H9 (cell line): Measurements from ENCODE around the gene WDR7. TPM values are rescaled to one million over a fixed set of nuclear protein-coding genes. Genes with fewer than 3 reads are reported as not detected.

Experiments used
- DNase-seq: peaks from one replicate; pipeline ENCODE4 v3.0.0-alpha.2; 2017
- H2AFZ ChIP-seq: one replicate; pipeline ENCODE4 v1.6.1; 2013; ENCODE audit warnings: mild to moderate bottlenecking, low read length, control low read depth, moderate library complexity
- H2AK5ac ChIP-seq: 2 replicates; pipeline ENCODE4 v1.6.1; 2013; ENCODE audit warnings: low read length, control low read depth, mixed read lengths; ENCODE audit not compliant: insufficient read length
- H2BK120ac ChIP-seq: one replicate; pipeline ENCODE4 v1.6.1; 2013; ENCODE audit warnings: low read depth, mild to moderate bottlenecking, low read length, control low read depth, inconsistent platforms; ENCODE audit not compliant: poor library complexity, severe bottlenecking
- H2BK12ac ChIP-seq: 2 replicates; pipeline ENCODE4 v1.6.1; 2013; ENCODE audit warnings: low read length, control low read depth, mixed read lengths, low read depth; ENCODE audit not compliant: insufficient read length
- H2BK15ac ChIP-seq: 2 replicates; pipeline ENCODE4 v1.6.1; 2013; ENCODE audit warnings: low read depth, low read length, control low read depth
- H2BK20ac ChIP-seq: one replicate; pipeline ENCODE4 v1.6.1; 2013; ENCODE audit warnings: low read depth, mild to moderate bottlenecking, low read length, control low read depth, inconsistent platforms; ENCODE audit not compliant: poor library complexity, severe bottlenecking
- H2BK5ac ChIP-seq: 2 replicates; pipeline ENCODE4 v1.6.1; 2013; ENCODE audit warnings: low read length, control low read depth, mixed read lengths; ENCODE audit not compliant: insufficient read length
- H3K14ac ChIP-seq: 2 replicates; pipeline ENCODE4 v1.6.1; 2013; ENCODE audit warnings: low read length, control low read depth; ENCODE audit not compliant: insufficient read depth
- H3K18ac ChIP-seq: 2 replicates; pipeline ENCODE4 v1.6.1; 2013; ENCODE audit warnings: low read depth, mild to moderate bottlenecking, mixed read lengths, low read length, control low read depth; ENCODE audit not compliant: insufficient read length
- H3K23ac ChIP-seq: 2 replicates; pipeline ENCODE4 v1.6.1; 2013; ENCODE audit warnings: low read length, control low read depth, mixed read lengths, low read depth; ENCODE audit not compliant: insufficient read length
- H3K23me2 ChIP-seq: 2 replicates; pipeline ENCODE4 v1.6.1; 2013; ENCODE audit warnings: low read depth, mild to moderate bottlenecking, mixed read lengths, low read length, control low read depth; ENCODE audit not compliant: insufficient read length, poor library complexity, severe bottlenecking
- H3K27ac ChIP-seq: 2 replicates; pipeline ENCODE4 v1.5.1; 2013; ENCODE audit warnings: low read length, control low read depth, mixed read lengths, low read depth; ENCODE audit not compliant: insufficient read length
- H3K27me3 ChIP-seq: 2 replicates; pipeline ENCODE4 v1.6.1; 2013; ENCODE audit warnings: low read length, control low read depth, inconsistent platforms; ENCODE audit not compliant: insufficient read depth
- H3K4ac ChIP-seq: 2 replicates; pipeline ENCODE4 v1.6.1; 2013; ENCODE audit warnings: low read depth, mild to moderate bottlenecking, control low read depth, inconsistent platforms, low read length, moderate library complexity
- H3K4me1 ChIP-seq: 2 replicates; pipeline ENCODE4 v1.6.1; 2013; ENCODE audit warnings: low read length, control low read depth, inconsistent platforms; ENCODE audit not compliant: insufficient read depth
- H3K4me2 ChIP-seq: 2 replicates; pipeline ENCODE4 v1.6.1; 2013; ENCODE audit warnings: low read length, control low read depth, mixed read lengths; ENCODE audit not compliant: insufficient read length, insufficient read depth
- H3K56ac ChIP-seq: 2 replicates; pipeline ENCODE4 v1.6.1; 2013; ENCODE audit warnings: low read depth, mild to moderate bottlenecking, mixed read lengths, low read length, control low read depth; ENCODE audit not compliant: insufficient read length
- H3K79me1 ChIP-seq: 2 replicates; pipeline ENCODE4 v1.6.1; 2013; ENCODE audit warnings: low read depth, mild to moderate bottlenecking, moderate library complexity, low read length, control low read depth, inconsistent platforms; ENCODE audit not compliant: insufficient read depth, poor library complexity, severe bottlenecking
- H3K79me2 ChIP-seq: 2 replicates; pipeline ENCODE4 v1.6.1; 2013; ENCODE audit warnings: low read length, control low read depth, inconsistent platforms; ENCODE audit not compliant: insufficient read depth
- H3K9ac ChIP-seq: 2 replicates; pipeline ENCODE4 v1.6.1; 2013; ENCODE audit warnings: low read length, control low read depth, mixed read lengths; ENCODE audit not compliant: insufficient read length; ENCODE audit errors: extremely low read depth
- H3K9me3 ChIP-seq: one replicate; pipeline ENCODE4 v1.6.1; 2013; ENCODE audit warnings: low read depth, low read length, inconsistent platforms; ENCODE audit not compliant: control insufficient read depth
- H3T11ph ChIP-seq: one replicate; pipeline ENCODE4 v1.6.1; 2013; ENCODE audit warnings: mild to moderate bottlenecking, low read length, control low read depth, inconsistent platforms
- H4K20me1 ChIP-seq: one replicate; pipeline ENCODE4 v1.6.1; 2013; ENCODE audit not compliant: control insufficient read depth, insufficient read length, insufficient read depth
- H4K5ac ChIP-seq: 2 replicates; pipeline ENCODE4 v1.6.1; 2013; ENCODE audit warnings: low read depth, mild to moderate bottlenecking, mixed read lengths, low read length, control low read depth; ENCODE audit not compliant: insufficient read length
- H4K8ac ChIP-seq: replicated peaks from 2 replicates; pipeline ENCODE4 v1.6.1; 2013; ENCODE audit warnings: low read length, control low read depth, mixed read lengths, low read depth; ENCODE audit not compliant: insufficient read length
- H4K91ac ChIP-seq: 2 replicates; pipeline ENCODE4 v1.6.1; 2013; ENCODE audit warnings: low read depth, mild to moderate bottlenecking, moderate library complexity, mixed read lengths, low read length, control low read depth; ENCODE audit not compliant: insufficient read length
- H3K27ac Mint-ChIP-seq, 3 experiments: 2 replicates in 2 of 3; 3 replicates in 1 of 3; pipeline ENCODE4 v1.8.0; 2020 to 2021; ENCODE audit warnings: mixed read lengths in 3 of 3, mild to moderate bottlenecking in 1 of 3, moderate library complexity in 1 of 3
- H3K27me3 Mint-ChIP-seq: 2 replicates; pipeline ENCODE4 v1.8.0; 2021; ENCODE audit warnings: low read depth, mild to moderate bottlenecking, moderate library complexity, mixed read lengths
- H3K36me3 Mint-ChIP-seq, 3 experiments: 2 replicates in 2 of 3; 3 replicates in 1 of 3; pipeline ENCODE4 v1.8.0; 2020 to 2021; ENCODE audit warnings: low read depth in 3 of 3, mixed read lengths in 3 of 3; ENCODE audit not compliant: insufficient read depth in 1 of 3
- H3K4me1 Mint-ChIP-seq, 2 experiments: 2 replicates each; pipeline ENCODE4 v1.8.0; 2020; ENCODE audit warnings: mixed read lengths in 2 of 2
- H3K4me3 Mint-ChIP-seq, 2 experiments: 2 replicates in 1 of 2; 3 replicates in 1 of 2; pipeline ENCODE4 v1.8.0; 2020 to 2021; ENCODE audit warnings: mild to moderate bottlenecking in 2 of 2, mixed read lengths in 2 of 2, moderate library complexity in 1 of 2
- H3K9me3 Mint-ChIP-seq, 2 experiments: 2 replicates in 1 of 2; 3 replicates in 1 of 2; pipeline ENCODE4 v1.8.0; 2020; ENCODE audit warnings: mild to moderate bottlenecking in 2 of 2, mixed read lengths in 2 of 2, moderate library complexity in 1 of 2
- total RNA-seq: library from RNA; stranded (reverse); gene quantifications from 2 replicates; pipeline ENCODE4 v1.2.1, GENCODE V29; 2021
- TF ChIP-seq, protein P1 (sequence below): fragments of 200-600 bp; sonication (generic); conservative IDR thresholded peaks from 3 replicates; pipeline ENCODE4 v1.8.0; 2021; ENCODE audit warnings: antibody characterized with exemption, mild to moderate bottlenecking

Gene WDR7
- total RNA-seq, 1 experiment from 2014 or later = 14.8 TPM

DNA sequence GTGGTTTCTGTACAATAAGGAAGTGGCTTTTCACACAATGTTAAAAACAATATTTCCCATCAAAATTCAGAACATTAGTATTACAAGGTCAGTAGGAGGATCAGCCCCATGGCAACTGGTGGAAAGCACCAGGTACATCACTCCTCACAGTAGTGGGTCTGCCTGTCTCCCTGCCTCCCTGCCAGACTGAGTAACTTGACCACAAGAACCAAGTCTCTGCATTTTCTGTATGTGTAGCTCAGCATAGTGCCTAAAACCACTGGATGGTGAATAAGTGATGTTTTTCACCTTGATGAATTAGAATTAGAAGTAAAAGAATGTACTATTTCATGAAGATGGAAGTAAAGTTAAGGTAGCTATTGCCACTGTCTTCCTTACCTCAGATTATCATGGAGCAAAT lies 4.1 kb upstream of the WDR7 start:
- no peaks in the 10 kb centered on the region for H3K36me3 Mint-ChIP-seq
- Histone ChIP-seq H2BK5ac (no peak overlapping the region), H2BK12ac (no peak overlapping the region), H2AK5ac (no peak overlapping the region), H3K56ac (no peak overlapping the region), H3K79me2 (0 out of 2 replicates have a peak, but pooled peaks cover 3% of the 10 kb centered on the region), H4K8ac (no peak overlapping the region), H3T11ph (no peak overlapping the region), H3K23me2 (peaks cover 6% of the 10 kb centered on the region), H3K9ac (no peak overlapping the region), H3K23ac (no peak overlapping the region), H2BK15ac (no peak overlapping the region), H4K91ac (no peak overlapping the region), H3K14ac (no peak overlapping the region), H2BK120ac (no peak overlapping the region), H3K18ac (no peak overlapping the region), H3K79me1 (peaks cover 2% of the 10 kb centered on the region), H3K4ac (no peak overlapping the region), H3K9me3 (no peaks in the 10 kb centered on the region), H2BK20ac (no peak overlapping the region), H3K27ac (no peak overlapping the region), H4K5ac (no peak overlapping the region), H3K27me3 (no peaks in the 10 kb centered on the region), H4K20me1 (no peaks in the 10 kb centered on the region), H3K4me2 (no peak overlapping the region), H3K4me1 (no peaks in the 10 kb centered on the region; the same call in 1 of the 2 replicates), H2AFZ (no peak overlapping the region)
- no peaks in the 10 kb centered on the region for H3K9me3 Mint-ChIP-seq
- TF ChIP-seq, protein P1, sequence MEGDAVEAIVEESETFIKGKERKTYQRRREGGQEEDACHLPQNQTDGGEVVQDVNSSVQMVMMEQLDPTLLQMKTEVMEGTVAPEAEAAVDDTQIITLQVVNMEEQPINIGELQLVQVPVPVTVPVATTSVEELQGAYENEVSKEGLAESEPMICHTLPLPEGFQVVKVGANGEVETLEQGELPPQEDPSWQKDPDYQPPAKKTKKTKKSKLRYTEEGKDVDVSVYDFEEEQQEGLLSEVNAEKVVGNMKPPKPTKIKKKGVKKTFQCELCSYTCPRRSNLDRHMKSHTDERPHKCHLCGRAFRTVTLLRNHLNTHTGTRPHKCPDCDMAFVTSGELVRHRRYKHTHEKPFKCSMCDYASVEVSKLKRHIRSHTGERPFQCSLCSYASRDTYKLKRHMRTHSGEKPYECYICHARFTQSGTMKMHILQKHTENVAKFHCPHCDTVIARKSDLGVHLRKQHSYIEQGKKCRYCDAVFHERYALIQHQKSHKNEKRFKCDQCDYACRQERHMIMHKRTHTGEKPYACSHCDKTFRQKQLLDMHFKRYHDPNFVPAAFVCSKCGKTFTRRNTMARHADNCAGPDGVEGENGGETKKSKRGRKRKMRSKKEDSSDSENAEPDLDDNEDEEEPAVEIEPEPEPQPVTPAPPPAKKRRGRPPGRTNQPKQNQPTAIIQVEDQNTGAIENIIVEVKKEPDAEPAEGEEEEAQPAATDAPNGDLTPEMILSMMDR = no peak
- DNase-seq = no peak
- no peak overlapping the region for H3K4me3 Mint-ChIP-seq
- no peak overlapping the region for H3K27ac Mint-ChIP-seq
- no peaks in the 10 kb centered on the region; the same call in 1 of the 2 replicates for H3K27me3 Mint-ChIP-seq
- peaks cover 9 to 10% of the 10 kb centered on the region in 2 experiments for H3K4me1 Mint-ChIP-seq
